Loucy (cell line): Measurements from ENCODE around the gene PDK3.

Experiments
- H2AFZ ChIP-seq: fragments of 200-600 bp; sonication (generic); 2 replicates; pipeline ENCODE4 v1.6.0; 2016; ENCODE audit warnings: antibody characterized with exemption, mild to moderate bottlenecking, low read length, moderate library complexity
- H3F3A ChIP-seq: fragments of 200-600 bp; 2 replicates; pipeline ENCODE4 v1.6.0; 2016; ENCODE audit warnings: antibody characterized with exemption, low read depth, mild to moderate bottlenecking
- H3K27me3 ChIP-seq: fragments of 200-600 bp; sonication (generic); 2 replicates; pipeline ENCODE4 v1.6.1; 2014; ENCODE audit warnings: low read length, mild to moderate bottlenecking; ENCODE audit not compliant: insufficient read depth, poor library complexity, severe bottlenecking
- H3K36me3 ChIP-seq: fragments of 200-600 bp; sonication (generic); 2 replicates; pipeline ENCODE4 v1.6.1; 2016; ENCODE audit warnings: low read length; ENCODE audit not compliant: insufficient read depth
- H3K4me1 ChIP-seq: fragments of 200-600 bp; sonication (generic); 2 replicates; pipeline ENCODE4 v1.5.1; 2014; ENCODE audit warnings: low read length, mild to moderate bottlenecking; ENCODE audit not compliant: insufficient read depth, poor library complexity, severe bottlenecking
- H3K4me2 ChIP-seq: fragments of 200-600 bp; sonication (generic); 2 replicates; pipeline ENCODE4 v1.6.0; 2014; ENCODE audit warnings: antibody characterized with exemption, low read length, low read depth, mild to moderate bottlenecking; ENCODE audit not compliant: poor library complexity, severe bottlenecking
- H3K4me3 ChIP-seq: fragments of 200-600 bp; sonication (generic); 2 replicates; pipeline ENCODE4 v1.5.1; 2014; ENCODE audit warnings: low read length, mild to moderate bottlenecking, mixed read lengths; ENCODE audit not compliant: poor library complexity, severe bottlenecking
- H3K79me2 ChIP-seq: fragments of 200-600 bp; sonication (generic); 2 replicates; pipeline ENCODE4 v1.6.1; 2014; ENCODE audit warnings: low read length; ENCODE audit not compliant: insufficient read depth
- H3K9ac ChIP-seq: fragments of 200-600 bp; sonication (generic); 2 replicates; pipeline ENCODE4 v1.6.0; 2014; ENCODE audit warnings: mild to moderate bottlenecking, low read depth, low read length, moderate library complexity; ENCODE audit not compliant: poor library complexity, severe bottlenecking
- H3K9me2 ChIP-seq: fragments of 200-600 bp; sonication (generic); replicated peaks from 2 replicates; pipeline ENCODE4 v1.6.1; 2016; ENCODE audit warnings: low read depth, low read length, mixed read lengths
- H3K9me3 ChIP-seq: fragments of 200-600 bp; sonication (generic); 2 replicates; pipeline ENCODE4 v1.6.1; 2014; ENCODE audit warnings: mild to moderate bottlenecking, antibody characterized with exemption, low read length, low read depth; ENCODE audit not compliant: insufficient read depth
- H4K20me1 ChIP-seq: fragments of 200-600 bp; sonication (generic); 2 replicates; pipeline ENCODE4 v1.6.0; 2014; ENCODE audit warnings: antibody characterized with exemption, low read length, mild to moderate bottlenecking; ENCODE audit not compliant: insufficient read depth, poor library complexity, severe bottlenecking
- EZH2phosphoT487 ChIP-seq: fragments of 200-600 bp; IDR thresholded peaks from 2 replicates; pipeline ENCODE4 v1.6.1; 2018; ENCODE audit warnings: antibody characterized with exemption, mild to moderate bottlenecking, moderate library complexity, borderline replicate concordance
- TF ChIP-seq, protein P1 (sequence below): fragments of 200-600 bp; sonication (generic); conservative IDR thresholded peaks from 2 replicates; pipeline ENCODE4 v1.5.1; 2014; ENCODE audit warnings: mild to moderate bottlenecking, antibody characterized with exemption, low read length

The PDK3 gene

DNA sequence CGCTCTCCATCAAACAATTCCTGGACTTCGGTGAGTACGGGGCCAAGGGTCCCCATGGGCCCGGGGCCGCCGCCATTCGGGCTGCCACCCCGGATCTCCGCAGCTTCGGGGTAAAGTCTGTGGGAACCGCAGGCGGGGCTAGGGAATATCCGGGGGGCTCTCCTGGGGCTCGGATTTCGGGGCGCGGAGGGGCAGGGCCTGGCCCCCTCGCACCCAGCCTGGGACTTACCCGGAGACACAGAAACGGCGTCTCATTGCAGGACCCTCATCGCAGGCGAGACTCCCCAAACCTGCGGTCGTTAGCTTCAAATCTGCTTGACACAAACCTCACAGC, 413 bp downstream of the PDK3 start:
- Histone ChIP-seq H3K4me1 (peaks cover 30% of the 10 kb centered on the region), H3K9me3 (no peaks in the 10 kb centered on the region), H2AFZ (peak overlapping the region; percentile 75; the same call in 1 of the 2 replicates), H3K4me3 (peak overlapping the region; percentile 90), H3K4me2 (peak overlapping the region; percentile 89), H3F3A (no peaks in the 10 kb centered on the region), H3K36me3 (no peaks in the 10 kb centered on the region), H4K20me1 (peaks cover 4% of the 10 kb centered on the region), H3K9ac (peak overlapping the region; percentile 83), H3K9me2 (no peaks in the 10 kb centered on the region), H3K79me2 (peaks cover 43% of the 10 kb centered on the region), H3K27me3 (no peaks in the 10 kb centered on the region)
- TF ChIP-seq EZH2phosphoT487: no peak
- TF ChIP-seq, protein P1, sequence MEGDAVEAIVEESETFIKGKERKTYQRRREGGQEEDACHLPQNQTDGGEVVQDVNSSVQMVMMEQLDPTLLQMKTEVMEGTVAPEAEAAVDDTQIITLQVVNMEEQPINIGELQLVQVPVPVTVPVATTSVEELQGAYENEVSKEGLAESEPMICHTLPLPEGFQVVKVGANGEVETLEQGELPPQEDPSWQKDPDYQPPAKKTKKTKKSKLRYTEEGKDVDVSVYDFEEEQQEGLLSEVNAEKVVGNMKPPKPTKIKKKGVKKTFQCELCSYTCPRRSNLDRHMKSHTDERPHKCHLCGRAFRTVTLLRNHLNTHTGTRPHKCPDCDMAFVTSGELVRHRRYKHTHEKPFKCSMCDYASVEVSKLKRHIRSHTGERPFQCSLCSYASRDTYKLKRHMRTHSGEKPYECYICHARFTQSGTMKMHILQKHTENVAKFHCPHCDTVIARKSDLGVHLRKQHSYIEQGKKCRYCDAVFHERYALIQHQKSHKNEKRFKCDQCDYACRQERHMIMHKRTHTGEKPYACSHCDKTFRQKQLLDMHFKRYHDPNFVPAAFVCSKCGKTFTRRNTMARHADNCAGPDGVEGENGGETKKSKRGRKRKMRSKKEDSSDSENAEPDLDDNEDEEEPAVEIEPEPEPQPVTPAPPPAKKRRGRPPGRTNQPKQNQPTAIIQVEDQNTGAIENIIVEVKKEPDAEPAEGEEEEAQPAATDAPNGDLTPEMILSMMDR: no peak

DNA sequence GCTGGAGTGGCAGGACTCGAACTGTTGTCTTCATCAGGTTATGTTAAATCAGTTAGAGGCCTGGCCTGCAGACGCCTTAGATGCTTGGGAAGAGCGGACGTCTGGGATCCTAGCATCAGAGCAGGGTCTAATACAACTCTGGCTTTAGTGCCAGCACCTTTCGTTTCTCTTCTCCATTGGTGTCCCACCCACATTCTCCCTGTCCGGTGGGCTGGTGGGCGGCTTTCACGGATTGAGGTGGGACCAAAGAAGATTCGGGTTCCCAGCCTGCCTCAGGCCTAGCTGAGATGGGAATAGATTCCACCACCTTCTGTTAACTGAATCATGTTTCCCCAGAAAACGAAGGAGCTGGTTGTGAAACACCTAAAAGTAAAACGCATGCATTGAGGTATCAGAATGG, 939 bp downstream of the PDK3 start:
- Histone ChIP-seq H3K79me2 (peaks cover 47% of the 10 kb centered on the region), H3F3A (no peaks in the 10 kb centered on the region), H3K4me1 (peaks cover 30% of the 10 kb centered on the region), H3K4me3 (peak overlapping the region; percentile 90), H2AFZ (no peak overlapping the region), H4K20me1 (peaks cover 4% of the 10 kb centered on the region), H3K9ac (peak overlapping the region; percentile 83), H3K9me3 (no peaks in the 10 kb centered on the region), H3K4me2 (peak overlapping the region; percentile 89), H3K9me2 (no peaks in the 10 kb centered on the region), H3K36me3 (no peaks in the 10 kb centered on the region), H3K27me3 (no peaks in the 10 kb centered on the region)
- no peak for TF ChIP-seq EZH2phosphoT487
- TF ChIP-seq, protein P1: no peak

DNA sequence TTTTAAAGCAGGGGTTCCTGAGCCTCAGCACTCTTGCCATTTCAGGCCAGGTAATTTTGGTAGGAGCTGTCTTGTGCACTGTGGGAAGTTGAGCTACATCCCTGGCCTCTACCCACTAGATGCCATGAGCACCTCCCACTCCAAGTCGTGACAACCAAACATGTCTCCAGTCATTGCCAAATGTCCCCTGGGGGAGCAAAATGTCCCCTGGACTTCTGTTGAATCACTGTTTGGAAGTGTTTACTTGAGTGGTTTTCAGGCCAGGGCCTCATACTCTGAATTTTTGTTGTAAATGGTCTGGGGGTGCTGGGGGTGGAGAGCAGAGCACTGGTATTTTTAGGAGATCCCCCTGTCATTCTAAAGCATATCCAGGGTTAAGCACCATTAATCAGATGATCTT, 3.2 kb downstream of the PDK3 start:
- H3K27me3 ChIP-seq: no peaks in the 10 kb centered on the region

More for the DNA sequence above, 3.2 kb downstream of the PDK3 start:
- Histone ChIP-seq H3K9me3 (no peaks in the 10 kb centered on the region), H3K9ac (peak overlapping the region; percentile 83), H3K36me3 (no peaks in the 10 kb centered on the region), H3K4me3 (peak overlapping the region; percentile 90), H3K4me1 (peaks cover 30% of the 10 kb centered on the region), H4K20me1 (peaks cover 4% of the 10 kb centered on the region), H3F3A (no peaks in the 10 kb centered on the region), H3K9me2 (no peaks in the 10 kb centered on the region), H3K79me2 (peaks cover 60% of the 10 kb centered on the region), H3K4me2 (peak overlapping the region; percentile 89), H2AFZ (no peak overlapping the region)
- no peak for TF ChIP-seq EZH2phosphoT487
- TF ChIP-seq, protein P1: no peak
